Activated gamma-delta T cell (primary cell): ENCODE data around the gene DNLZ.

Experiments
- DNase-seq: peaks from one replicate; lab custom pipeline; 2025; lab: John Stamatoyannopoulos, UW

Gene DNLZ

DNA sequence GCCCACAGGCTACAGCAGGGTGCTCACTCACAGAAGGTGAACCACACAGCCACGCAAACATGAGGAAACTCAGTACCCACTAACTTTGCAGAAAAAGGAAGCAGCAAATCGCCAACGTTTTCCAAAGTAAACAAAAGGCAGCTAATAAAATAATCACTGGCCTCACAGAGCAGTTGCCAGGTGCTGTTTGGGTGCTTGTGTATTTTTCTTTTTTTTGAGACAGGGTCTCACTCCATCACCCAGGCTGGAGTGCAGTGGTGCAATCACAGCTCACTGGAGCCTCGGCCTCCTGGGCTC is 32.6 kb upstream of the DNLZ start:
- DNase-seq: no peak

DNA sequence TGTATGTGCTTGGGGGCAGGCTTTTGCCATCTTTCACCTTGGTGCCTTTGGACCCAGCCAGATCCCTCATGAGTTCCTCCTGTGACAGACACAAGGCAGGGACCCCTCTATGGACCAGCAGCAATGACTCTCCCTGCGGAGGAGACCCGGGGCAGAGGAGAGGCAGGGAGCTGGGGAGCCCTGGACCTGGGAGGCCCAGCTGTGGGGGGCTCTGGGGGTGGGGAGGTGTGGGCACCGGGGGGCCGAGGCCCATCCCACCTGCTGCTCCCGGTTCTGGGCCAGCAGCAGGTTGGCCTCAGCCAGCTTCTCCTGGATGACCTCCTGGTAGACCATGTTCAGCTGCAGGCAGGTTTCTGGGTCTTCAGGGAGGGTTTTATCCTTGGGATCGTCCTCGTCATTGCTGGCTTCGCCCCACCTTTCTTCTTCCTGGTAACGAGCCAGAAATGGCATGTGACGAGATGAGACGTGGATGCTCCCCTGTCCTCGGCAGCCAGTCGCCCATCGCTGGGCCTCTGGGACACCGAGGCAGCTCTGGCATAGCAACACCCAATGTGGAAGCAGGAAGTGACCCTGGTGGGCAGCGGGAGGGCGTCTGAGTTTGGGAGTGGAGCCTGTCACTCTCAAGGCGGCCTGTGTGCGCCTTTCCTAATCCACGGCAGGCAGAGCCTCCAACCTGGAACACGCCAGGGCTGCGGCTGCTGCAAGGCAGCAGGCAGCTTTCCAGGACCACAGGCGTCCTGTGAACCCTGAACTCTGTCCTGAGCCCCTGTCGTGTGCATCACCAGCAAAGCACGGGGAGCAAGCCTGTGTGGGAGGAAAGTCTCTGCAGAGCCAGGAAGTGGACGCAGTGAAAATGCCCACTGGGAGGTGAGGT is 32.0 kb upstream of the DNLZ start:
- DNase-seq: no peak

DNA sequence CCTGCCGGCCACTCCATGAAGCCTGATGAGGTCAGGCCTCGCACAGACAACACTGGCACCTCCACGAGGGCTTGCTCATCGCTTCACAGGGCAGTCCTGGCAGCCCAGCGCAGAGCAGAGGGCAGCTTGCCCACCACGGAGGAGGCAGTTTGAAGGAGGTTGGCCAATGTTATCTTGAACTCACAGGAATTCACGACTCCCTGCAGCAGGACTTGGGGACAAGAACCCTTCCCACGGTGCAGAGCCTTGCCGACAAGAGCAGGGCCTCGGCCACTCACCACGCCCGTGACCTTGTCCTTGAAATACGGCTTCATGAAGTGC is 31.4 kb upstream of the DNLZ start:
- no peak for DNase-seq

DNA sequence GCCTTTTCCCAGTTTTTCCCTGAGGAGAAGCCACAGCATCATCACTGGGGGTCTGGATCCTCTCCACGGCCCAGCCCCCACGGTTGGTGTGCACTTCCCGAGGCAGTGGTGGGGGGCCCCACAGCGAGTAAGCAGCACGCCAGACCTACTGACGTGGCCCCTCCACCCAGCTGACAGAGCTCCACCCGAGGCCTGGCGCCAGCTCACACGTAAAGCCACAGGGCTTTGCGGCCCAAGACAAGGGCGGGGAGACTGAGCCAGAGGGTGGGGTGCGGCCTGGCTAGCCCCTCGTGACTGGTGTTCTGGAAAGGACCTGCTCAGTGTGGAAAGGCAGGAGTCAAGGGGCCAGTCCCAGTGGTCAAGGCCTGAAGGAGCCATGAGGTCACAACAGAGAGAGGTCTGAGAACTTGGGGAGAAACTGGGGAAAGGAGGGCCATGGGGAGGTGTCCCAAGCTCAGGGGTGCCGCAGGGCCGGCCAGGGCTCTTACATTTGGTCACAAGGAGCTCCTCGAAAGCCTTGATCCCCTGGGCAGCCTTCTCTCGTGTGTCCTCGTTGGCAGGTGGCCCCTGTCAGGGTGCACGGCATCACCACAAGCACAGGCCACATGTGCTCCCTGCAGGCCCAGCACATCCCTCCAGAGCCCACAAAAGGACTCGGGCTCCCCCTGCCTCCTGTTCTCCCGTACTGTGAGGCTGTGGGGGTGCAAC is 30.9 kb upstream of the DNLZ start:
- DNase-seq: no peak

DNA sequence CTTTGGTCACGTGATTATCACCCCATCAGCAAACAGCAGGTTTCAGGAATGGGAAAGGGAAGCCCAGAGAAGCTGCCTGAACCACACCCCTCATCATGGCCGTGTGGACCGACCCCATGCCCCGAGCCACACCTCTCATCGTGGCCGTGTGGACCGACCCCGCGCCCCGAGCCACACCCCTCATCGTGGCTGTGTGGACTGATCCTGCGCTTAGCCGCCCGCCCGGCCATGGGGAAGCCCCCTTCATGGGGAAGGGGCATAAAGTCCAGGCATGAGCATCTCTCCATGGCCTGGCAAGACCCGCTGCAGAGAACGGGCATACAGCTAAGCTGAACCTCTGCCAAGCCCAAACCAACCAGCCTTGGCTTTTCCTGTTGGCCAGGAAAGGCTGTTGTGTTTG is 30.0 kb upstream of the DNLZ start:
- DNase-seq: no peak

DNA sequence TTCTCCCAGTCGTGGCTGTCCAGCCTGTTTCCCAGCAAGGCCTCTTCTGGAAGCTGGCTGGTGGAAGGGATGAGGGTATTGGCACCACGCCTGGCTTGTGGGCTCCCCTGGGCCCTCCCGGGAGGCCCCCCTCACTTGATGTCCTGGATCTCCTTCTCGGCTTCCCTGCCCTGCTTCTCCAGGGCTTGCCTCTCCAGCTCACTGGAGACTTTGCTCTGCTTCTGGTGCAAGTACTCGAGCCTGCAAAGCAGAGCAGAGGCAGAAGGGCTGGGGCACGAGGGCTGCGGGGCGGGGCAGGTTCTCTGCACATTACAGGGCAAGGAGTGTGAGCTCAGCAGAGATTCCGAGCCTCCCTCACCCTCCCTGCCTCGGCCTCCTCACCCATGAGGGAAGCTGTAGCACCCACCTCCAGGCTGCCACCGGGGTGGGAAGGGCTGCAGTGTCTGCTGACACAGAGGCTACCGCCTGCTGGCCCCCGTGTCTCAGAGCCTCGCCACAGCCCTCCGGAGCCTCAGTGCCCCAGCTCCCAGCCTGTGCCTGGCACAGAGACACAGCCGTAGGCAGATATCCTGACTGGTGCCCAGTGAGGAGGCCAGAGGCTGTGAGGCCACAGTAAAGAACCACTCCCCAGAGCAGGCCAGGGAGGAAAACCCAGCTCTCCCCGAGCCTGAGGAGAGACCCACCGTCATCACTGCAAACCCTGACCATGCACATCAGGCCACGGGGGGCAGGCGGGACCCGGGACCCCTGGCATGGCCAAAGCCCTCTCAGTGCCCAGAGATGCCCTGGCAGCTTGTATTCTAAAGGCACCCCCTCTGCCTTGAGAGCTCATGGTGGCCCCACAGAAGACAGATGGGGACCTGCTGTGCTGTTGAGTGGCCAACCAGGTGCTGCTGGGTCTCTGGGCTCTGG is 29.2 kb upstream of the DNLZ start:
- DNase-seq: no peak

DNA sequence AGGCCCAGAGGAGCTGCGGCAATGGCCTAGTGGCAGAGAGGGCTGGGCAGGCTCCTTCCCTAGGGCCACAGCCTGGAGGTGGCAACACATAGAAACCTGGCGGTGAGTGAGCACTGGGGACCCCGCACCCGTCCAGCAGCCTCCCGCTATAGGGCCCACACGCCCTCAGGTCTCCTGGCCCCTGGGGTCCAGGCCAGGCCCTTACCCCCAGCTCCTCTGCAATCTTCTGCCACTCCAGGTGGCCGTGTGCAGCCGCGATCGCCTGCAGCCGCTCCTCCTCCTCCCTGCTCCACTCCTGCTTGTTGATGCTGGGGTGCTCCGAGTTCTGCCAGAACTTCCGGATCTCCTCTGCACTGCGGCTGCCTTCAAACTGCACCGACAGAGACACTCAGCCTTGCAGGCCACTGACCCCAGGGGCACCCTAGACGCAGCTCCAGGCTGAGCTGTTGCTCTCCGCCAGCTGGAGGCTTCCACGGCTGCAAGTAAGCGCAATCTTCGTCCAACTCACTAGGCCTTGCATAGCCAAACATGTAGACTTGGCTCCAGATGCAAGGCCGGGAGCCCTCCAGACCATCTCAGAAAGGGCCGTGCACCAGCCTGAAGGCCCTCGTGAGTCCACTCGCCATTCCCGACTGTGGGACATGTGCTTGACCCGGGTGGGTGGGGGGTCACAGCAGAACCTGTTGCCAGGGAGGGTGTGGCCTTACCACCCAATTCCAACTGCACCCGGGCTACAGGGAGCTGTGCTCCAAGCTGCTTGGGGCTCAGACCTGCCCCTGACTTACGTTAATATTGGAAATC is 28.4 kb upstream of the DNLZ start:
- no peak for DNase-seq

DNA sequence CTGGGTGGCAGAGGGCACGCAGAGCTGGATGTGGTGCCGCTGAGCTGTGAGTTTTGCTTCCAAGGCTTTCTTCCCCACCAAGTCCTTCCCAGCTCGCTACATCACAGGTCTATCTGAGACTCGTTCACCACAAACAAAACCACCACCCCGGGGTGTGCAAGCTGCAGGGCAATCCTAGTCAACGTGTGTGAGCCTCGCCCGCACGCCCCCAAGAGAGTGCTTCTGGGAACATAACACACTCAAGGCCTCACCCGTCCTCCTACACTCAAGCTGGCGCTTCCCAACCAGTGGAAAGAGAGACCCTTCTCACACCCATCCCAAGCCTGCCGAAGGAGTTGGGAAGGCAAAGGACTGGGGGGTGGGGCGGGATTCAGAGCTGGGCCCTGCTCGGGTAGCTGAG is 25.9 kb upstream of the DNLZ start:
- DNase-seq: no peak

DNA sequence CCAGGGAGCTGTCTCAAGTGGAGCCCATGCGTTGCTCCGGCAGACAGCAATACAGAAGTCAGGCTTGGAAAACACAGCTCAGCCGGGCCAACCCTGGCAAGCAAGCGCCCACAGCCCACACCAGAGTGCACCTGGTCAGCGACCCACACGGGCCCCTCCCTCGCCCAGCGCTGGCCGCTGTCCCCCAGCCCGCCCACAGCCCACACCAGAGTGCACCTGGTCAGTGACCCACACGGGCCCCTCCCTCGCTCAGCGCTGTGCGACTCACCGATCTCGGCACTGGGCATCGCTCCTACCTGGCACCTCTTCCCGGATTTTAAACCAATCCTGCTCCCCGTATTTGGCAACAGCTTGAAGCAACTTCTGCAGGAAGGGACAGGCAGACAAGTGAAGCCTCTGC is 23.7 kb upstream of the DNLZ start:
- DNase-seq: no peak

DNA sequence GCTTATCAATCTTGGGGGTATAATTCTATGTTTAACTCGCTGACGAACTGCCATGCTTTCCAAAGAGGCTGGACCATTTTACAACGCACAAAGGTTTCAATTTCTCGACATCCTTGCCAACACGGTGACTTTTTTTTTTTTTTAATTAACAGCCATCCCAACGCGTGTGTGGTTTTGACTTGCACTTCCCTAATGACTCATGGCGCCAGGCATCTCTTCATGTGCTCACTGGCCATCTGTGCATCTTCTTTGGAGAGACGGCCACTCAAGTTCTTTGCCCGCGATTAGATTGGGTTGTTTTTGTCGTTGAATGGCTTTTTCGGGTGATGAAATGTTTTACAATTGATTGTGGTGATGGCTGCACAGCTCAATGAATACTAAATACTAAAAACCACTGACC is 22.5 kb upstream of the DNLZ start:
- no peak for DNase-seq

DNA sequence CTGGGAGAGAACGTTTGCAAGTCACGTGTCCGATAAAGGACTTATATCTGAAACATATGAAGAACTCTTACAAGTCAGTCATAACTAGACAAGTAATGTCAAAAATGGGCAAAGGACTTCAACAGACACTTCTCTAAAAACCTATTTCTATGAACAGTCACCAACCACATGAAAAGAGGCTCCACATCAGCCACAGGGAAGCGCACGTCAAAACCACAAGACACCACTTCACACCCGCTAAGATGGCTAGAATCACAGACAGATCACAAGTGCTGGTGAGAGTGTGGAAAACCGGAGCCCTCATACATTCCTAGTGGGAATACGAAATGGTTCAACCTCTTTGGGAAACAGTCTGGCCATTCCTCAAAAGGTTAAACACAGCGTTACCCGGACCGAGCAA is 21.5 kb upstream of the DNLZ start:
- DNase-seq: no peak

DNA sequence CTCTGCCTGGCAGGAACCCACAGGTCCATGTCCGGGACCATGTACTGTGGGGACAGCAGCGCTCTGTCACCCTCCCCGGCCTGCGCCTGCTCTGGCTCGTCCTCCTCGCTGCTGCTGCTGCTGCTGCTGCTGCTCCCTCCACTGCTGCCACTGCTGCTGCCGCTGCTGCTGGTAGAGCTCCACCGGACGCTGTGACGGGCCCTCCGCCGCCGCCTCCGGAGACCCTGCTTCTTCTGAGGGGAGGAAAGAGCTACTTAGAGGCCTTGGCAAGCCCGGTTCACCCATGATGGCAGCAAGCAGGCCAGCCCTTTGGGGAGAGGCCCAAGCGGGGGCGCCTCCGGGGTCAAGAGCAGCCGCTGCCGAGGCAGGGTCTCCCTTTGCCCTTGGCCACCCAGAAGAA is 19.9 kb upstream of the DNLZ start:
- DNase-seq: no peak

DNA sequence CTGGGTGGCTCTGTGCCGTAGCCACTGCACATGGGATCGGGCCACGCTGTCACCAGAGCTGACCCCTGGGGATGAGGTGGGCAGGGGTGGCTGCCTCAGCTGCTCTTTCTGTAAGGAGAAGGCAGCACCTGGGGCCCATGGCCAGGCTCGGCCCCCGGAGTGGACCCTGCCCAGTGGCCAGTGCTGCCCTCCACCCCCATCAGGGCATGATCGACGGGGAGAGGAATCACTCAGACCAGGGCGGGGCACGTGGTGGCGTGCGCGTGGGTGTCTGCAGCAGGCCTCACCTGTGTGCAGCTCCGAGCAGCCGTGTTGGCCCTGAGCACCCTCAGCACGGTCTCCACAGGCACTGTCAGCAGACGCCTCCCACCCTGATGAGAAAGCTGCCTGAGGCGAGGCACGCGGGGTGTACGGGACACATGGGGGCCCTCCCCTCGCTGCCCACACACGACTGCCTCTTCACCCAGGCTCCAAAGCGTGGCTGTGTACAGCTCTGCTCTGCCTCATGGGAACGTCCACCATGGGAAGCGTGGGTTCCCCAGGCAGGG is 18.5 kb upstream of the DNLZ start:
- no peak for DNase-seq

DNA sequence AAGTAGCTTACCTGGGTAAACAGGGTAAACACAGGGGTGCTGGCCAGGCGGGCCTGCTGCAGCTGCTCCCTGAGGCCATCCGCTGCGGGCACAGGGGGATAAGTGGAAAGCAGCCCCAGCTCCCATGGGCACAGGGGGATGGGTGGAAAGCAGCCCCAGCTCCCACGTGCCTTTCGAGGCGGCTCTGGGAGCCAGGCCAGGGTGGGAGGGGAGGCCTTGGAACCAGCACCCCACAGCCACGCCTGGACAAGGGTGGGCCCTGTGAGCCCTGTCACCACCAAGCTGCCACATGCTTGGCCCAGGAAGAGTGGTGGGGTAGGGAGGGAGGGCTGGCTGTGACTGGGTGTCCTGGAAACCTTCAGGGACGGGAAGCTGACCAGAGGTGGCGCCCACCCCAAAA is 17.8 kb upstream of the DNLZ start:
- DNase-seq: no peak

DNA sequence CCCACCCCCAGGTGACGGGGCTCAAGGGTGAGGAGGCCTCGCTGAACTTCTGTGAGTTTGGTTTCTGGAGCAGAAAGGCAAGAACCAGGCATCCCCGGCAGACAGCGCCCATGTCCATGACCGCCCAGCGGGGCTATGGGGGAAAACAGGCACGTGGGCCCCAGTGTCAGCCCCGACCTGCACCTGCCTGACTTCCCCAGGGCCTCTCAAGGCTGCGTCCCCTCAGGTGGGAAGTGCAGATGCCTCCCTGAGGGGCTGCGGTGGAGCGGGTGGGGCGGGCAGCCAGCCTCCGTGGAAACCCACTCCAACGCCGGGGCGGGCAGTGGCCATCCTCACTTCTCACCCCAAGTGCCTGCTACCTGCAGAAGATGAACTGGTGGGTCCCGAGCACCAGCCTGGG is 16.8 kb upstream of the DNLZ start:
- no peak for DNase-seq

DNA sequence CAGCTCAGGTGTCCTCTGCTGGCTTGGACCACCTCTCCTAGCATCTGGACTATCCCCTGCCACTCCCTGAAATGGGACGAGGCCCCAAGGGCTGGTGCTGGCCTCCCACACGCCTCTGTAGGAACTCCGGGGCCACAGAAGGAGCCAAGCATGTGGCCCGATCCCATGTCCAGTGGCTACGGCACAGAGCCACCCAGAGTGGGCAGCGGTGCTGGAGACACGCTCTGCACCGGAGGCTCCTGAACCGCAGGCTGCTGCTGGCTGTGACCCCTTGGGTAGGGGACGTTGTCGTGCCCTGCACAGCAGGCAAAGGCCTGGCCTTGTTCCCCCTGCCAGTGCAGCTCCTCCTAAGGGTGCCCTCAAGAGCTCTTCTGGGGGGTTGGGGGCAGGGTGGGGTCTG is 16.3 kb upstream of the DNLZ start:
- no peak for DNase-seq

DNA sequence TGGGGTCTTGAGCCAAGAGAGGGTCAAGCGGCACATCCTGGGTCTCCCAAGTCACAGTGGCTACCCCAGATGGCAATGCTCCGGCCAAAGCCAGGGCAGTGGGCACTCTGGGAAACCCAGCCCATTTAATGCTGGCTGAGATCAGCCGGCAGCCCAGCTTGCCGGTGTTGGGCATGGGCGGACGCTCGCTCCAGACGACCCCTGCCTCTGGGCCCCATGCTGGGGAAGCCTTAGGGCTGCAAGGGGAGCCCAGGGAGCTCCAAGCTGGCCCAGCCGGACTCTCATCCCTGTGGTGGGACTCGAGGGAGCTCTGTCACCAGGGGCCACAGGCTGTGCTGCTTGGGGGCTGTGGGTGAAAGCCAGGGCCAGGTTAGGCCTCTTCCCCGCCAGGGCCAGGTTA is 15.9 kb upstream of the DNLZ start:
- no peak for DNase-seq

DNA sequence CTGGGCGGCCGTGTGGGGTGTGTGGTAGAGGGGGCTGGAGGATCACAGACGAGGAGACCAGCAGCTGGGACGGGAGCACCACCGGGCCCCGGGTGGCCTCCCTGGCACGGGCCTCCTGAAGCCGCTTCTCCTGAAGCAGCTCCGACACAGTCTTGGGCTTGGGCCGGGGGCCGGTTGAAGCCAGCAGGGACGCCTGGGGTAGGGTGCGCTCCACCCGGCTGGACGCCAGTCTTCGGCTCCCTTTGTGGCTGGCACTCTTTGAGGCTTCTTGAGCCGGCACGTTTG is 15.4 kb upstream of the DNLZ start:
- DNase-seq: no peak

DNA sequence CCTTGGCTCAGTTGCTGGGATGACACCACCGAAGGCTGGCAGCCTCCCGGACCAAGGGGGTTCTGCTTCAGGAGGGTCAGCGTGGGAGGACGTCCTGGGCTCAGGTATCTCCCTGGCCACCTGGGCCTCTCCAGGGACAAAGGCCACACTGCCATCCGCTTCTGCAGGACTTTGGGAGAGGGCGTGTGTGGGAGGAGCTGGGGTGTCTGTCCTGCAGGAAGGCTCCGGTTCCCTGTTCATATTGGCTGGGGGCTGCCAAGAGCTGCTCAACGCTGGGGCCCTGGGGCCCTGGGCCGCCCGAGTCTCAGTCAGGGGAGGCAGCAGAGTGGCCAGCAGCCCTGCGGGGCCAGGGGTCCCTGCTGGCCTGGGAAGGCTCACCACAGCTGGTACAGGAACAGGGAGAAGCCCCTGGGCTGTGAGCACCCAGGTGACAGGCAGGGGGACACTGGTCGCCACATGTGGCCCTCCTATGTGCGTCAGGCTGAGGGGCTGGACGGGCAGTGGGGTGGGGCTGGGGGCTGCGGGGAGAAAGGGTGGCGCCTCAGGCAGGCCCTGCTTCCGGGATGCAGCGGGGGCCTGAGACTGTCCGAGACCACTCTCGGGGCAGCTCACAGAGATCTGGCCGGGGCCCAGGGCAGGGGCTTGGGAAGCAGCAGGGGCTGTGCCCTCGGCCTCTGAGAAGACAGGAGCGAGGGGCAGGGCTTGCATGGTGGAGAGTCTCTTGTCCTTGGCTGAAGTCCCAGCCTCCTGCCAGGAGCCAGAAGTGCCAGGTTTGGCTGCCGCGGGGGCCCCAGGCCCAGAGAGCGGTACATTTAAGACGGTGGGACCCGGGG is 14.8 kb upstream of the DNLZ start:
- no peak for DNase-seq

DNA sequence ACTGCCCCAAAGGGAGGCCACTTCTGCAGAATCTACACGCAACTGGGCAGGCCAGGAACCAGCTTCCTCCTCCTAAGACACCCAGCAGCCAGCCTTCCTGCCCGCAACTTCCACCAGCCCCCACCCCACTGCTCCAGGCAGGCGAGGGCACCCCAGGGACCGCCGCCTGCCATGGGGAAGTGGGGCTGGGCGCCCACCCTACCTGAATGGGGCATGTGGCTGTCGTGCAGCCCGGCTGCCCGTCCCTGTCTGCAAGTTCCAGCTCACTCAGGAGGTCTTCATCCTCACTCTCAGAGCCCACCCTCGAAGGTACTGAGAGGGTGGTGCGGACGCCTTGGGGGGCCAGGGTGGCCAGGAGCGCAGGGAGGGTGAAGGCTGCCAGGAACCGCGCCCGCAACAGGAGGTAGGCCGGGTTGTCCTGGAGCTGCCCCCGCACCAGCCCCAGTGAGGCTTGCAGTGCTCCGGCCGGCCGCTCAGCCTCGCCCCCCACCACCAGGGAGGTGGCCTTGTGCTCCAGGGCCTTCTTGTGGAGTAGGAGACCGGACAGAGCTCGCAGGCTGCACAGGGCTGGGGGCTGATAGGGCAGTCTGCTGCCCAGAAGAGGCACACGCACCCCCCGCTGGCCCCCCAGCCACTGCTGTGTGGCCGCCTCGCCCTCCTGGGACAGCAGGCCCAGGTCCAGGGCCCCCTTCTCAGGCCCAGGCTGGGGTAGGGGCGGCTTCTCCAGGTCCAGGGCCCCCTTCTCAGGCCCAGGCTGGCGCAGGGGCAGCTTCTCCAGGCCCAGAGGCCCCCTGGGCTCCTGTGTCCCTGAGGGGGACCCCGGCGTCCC is 14.0 kb upstream of the DNLZ start:
- DNase-seq: no peak
